Natural killer cell treated with Interleukin-12 subunit alpha and Interleukin-12 subunit beta and Interleukin-15 and Interleukin-18, amount 100 ng/mL, for 72 hours (primary cell): ENCODE data around the gene TBC1D26. TPM values are rescaled to one million over a fixed set of nuclear protein-coding genes. Genes with fewer than 3 reads are reported as not detected.
"Not testable (repeated sequence)": the region's sequence is repeated elsewhere in the genome, so short reads cannot be mapped to it uniquely, and the experiment has no call there.

ENCODE experiments used
- ATAC-seq, 2 donors: fragments of 150-1000 bp; cut with Tn5 transposase in 1 of 2; sonication (Bioruptor Pico), chemical (Tn5 transposase) in 1 of 2; 2 replicates each; pipeline ENCODE4 v1.10.0; 2021
- DNase-seq: peaks from one replicate; pipeline ENCODE4 v3.0.0; 2022; ENCODE audit warnings: low spot score
- H3K27ac Mint-ChIP-seq, 2 donors: 1 replicate in 1 of 2; 2 replicates in 1 of 2; pipeline ENCODE4 v1.8.0; 2022; ENCODE audit warnings: mixed read lengths in 2 of 2, mild to moderate bottlenecking in 1 of 2, moderate library complexity in 1 of 2
- H3K27me3 Mint-ChIP-seq, 2 donors: 1 replicate in 1 of 2; 2 replicates in 1 of 2; pipeline ENCODE4 v1.8.0; 2022; ENCODE audit warnings: mixed read lengths in 2 of 2
- H3K36me3 Mint-ChIP-seq: one replicate; pipeline ENCODE4 v1.8.0; 2022; ENCODE audit warnings: mixed read lengths
- H3K4me1 Mint-ChIP-seq, 2 donors: 1 replicate in 1 of 2; 2 replicates in 1 of 2; pipeline ENCODE4 v1.8.0; 2022; ENCODE audit warnings: low read depth in 2 of 2, mixed read lengths in 2 of 2, mild to moderate bottlenecking in 1 of 2
- H3K4me3 Mint-ChIP-seq: one replicate; pipeline ENCODE4 v1.8.0; 2022; ENCODE audit warnings: mixed read lengths
- H3K9me3 Mint-ChIP-seq: 2 replicates; pipeline ENCODE4 v1.8.0; 2022; ENCODE audit warnings: mixed read lengths
- total RNA-seq, 2 donors: library from RNA; stranded (reverse); gene quantifications; one replicate each; pipeline ENCODE4 v1.2.3, GENCODE V29; 2022

The TBC1D26 gene
- total RNA-seq, 2 donors from 2014 or later = not detected

- peaks cover 6% of the 10 kb centered on the region for H3K9me3 Mint-ChIP-seq
- DNase-seq = no peak
- H3K27me3 Mint-ChIP-seq = peaks cover 33 to 36% of the 10 kb centered on the region in 2 donors
- H3K36me3 Mint-ChIP-seq = peaks cover 21% of the 10 kb centered on the region
- no peak overlapping the region for H3K27ac Mint-ChIP-seq
- H3K4me1 Mint-ChIP-seq = peaks cover 0 to 2% of the 10 kb centered on the region in 2 donors
- ATAC-seq = no peak
- no peak overlapping the region for H3K4me3 Mint-ChIP-seq
Measured at GRCh38 chr17:15777297-15777696, 45.2 kb downstream of the TBC1D26 start.

- Mint-ChIP-seq H3K4me3 (no peak overlapping the region), H3K27ac (no peak overlapping the region), H3K27me3 (peaks cover 33 to 38% of the 10 kb centered on the region in 2 donors), H3K4me1 (peaks cover 0 to 4% of the 10 kb centered on the region in 2 donors), H3K36me3 (peaks cover 21% of the 10 kb centered on the region), H3K9me3 (peaks cover 6% of the 10 kb centered on the region)
- ATAC-seq = no peak
- no peak for DNase-seq
Measured at GRCh38 chr17:15777717-15778116, 45.6 kb downstream of the TBC1D26 start.

DNA sequence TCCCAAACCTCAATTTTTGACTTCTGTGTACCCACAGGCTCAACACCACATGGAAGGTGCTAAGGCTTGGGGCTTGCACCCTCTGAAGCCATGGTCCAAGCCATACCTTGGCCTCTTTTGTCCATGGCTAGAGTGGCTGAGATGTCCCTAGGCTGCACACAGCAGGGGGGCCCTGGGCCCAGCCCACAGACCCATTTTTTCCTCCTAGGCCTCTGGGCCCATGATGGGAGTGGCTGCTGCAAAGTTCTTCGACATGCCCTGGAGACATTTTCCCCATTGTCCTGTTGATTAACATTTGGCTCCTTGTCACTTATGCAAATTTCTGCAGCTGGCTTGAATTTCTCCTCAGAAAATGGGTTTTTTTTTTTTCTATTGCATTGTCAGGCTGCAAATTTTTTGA is 47.0 kb downstream of the TBC1D26 start:
- ATAC-seq (no peak), DNase-seq (no peak)
- Mint-ChIP-seq H3K9me3 (peaks cover 6% of the 10 kb centered on the region), H3K27me3 (peaks cover 35 to 49% of the 10 kb centered on the region in 2 donors), H3K4me1 (peaks cover 0 to 4% of the 10 kb centered on the region in 2 donors), H3K36me3 (peaks cover 21% of the 10 kb centered on the region), H3K27ac (no peak overlapping the region), H3K4me3 (no peak overlapping the region)

GRCh38 chr17:15780188-15780587 is 48.1 kb downstream of the TBC1D26 start:
- no peak overlapping the region for H3K4me3 Mint-ChIP-seq
- ATAC-seq = no peak
- peaks cover 17% of the 10 kb centered on the region for H3K36me3 Mint-ChIP-seq
- peaks cover 0 to 4% of the 10 kb centered on the region in 2 donors for H3K4me1 Mint-ChIP-seq
- H3K9me3 Mint-ChIP-seq = peaks cover 6% of the 10 kb centered on the region
- H3K27me3 Mint-ChIP-seq = peaks cover 31 to 50% of the 10 kb centered on the region in 2 donors
- DNase-seq = no peak
- no peak overlapping the region for H3K27ac Mint-ChIP-seq

GRCh38 chr17:15782866-15783265 is 50.8 kb downstream of the TBC1D26 start:
- H3K27me3 Mint-ChIP-seq = peaks cover 19 to 33% of the 10 kb centered on the region in 2 donors
- H3K27ac Mint-ChIP-seq = no peak overlapping the region
- peaks cover 0 to 9% of the 10 kb centered on the region in 2 donors for H3K4me1 Mint-ChIP-seq
- ATAC-seq (no peak), DNase-seq (no peak)
- peaks cover 8% of the 10 kb centered on the region for H3K36me3 Mint-ChIP-seq
- no peak overlapping the region for H3K4me3 Mint-ChIP-seq
- peaks cover 6% of the 10 kb centered on the region for H3K9me3 Mint-ChIP-seq

DNA sequence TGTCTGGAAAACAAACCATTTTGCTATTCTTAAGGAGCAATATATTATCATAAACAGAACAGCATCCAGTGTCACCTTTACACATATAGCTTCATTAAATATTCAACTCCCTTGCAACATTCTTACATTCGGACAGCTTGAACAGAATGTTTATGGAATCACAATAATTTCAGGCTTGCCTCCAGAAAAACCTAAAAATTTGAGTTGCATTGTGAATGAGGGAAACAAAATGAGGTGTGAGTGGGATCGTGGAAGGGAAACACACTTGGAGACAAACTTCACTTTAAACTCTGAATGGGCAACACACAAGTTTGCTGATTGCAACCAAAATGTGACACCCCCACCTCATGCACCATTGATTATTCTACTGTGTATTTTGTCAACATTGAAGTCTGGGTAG is 51.4 kb downstream of the TBC1D26 start:
- Mint-ChIP-seq H3K4me3 (no peak overlapping the region), H3K9me3 (peaks cover 6% of the 10 kb centered on the region), H3K27ac (no peak overlapping the region), H3K27me3 (peaks cover 16 to 32% of the 10 kb centered on the region in 2 donors), H3K36me3 (peaks cover 8% of the 10 kb centered on the region), H3K4me1 (peaks cover 0 to 9% of the 10 kb centered on the region in 2 donors)
- DNase-seq (no peak), ATAC-seq (no peak)

DNA sequence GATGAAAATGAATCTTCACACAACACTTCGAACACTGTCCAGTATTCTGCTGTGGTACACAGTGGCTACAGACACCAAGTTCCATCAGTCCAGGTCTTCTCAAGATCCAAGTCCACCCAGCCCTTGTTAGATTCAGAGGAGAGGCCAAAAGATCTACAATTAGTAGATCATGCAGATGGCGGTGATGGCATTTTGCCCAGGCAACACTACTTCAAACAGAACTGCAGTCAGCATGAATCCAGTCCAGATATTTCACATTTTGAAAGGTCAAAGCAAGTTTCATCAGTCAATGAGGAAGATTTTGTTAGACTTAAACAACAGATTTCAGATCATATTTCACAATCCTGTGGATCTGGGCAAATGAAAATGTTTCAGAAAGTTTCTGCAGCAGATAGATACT is 52.3 kb downstream of the TBC1D26 start:
- not testable (repeated sequence) for DNase-seq, H3K4me3 Mint-ChIP-seq, H3K9me3 Mint-ChIP-seq, H3K36me3 Mint-ChIP-seq, H3K27ac Mint-ChIP-seq, ATAC-seq, H3K4me1 Mint-ChIP-seq
- H3K27me3 Mint-ChIP-seq = peaks cover 11 to 31% of the 10 kb centered on the region in 2 donors

- peaks cover 2 to 16% of the 10 kb centered on the region in 2 donors for H3K27me3 Mint-ChIP-seq
- DNase-seq, H3K4me3 Mint-ChIP-seq, H3K27ac Mint-ChIP-seq, H3K9me3 Mint-ChIP-seq, H3K4me1 Mint-ChIP-seq, H3K36me3 Mint-ChIP-seq: not testable (repeated sequence)
- peak in 1 of 2 donors; percentile 45 for ATAC-seq
Measured at GRCh38 chr17:15787363-15788075, 55.4 kb downstream of the TBC1D26 start.

DNA sequence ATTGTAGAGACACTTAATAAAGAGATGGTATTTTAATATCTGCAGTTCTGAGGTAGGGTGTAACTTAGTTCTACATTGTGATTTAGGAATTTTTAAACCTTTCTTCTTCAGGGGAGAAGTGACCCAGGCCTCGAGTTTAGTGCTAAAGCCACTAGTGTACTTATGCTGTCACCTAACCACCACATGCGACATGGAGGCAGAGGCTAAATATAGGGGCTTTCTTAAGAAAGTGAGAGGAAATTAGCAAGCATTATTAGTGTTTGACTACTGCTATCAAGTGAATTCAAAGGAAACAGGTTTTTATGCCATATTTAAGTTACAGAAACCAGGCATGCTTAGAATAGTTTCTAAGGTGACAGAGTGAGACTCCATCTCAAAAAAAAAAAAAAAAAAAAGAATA is 56.3 kb downstream of the TBC1D26 start:
- H3K36me3 Mint-ChIP-seq, H3K27ac Mint-ChIP-seq, H3K4me1 Mint-ChIP-seq, ATAC-seq, H3K4me3 Mint-ChIP-seq, DNase-seq, H3K9me3 Mint-ChIP-seq: not testable (repeated sequence)
- peaks cover 0 to 12% of the 10 kb centered on the region in 2 donors for H3K27me3 Mint-ChIP-seq

Other genes with a start within 250 kb of the TBC1D26 start
- 10 to 100 TPM; 26.9 to 55.9 TPM for gene TVP23C, start 168.8 kb upstream of the TBC1D26 start, total RNA-seq
- gene FBXW10B, start 112.6 kb upstream of the TBC1D26 start, total RNA-seq = 1 to 10 TPM; 2.0 TPM
- gene TRIM16, start 48.0 kb upstream of the TBC1D26 start, total RNA-seq = 10 to 100 TPM in 1 of 2 donors, 1 to 10 TPM in 1; 6.1 to 15.1 TPM
- gene ZNF286A, start 32.5 kb upstream of the TBC1D26 start, total RNA-seq = 10 to 100 TPM; 25.5 to 25.9 TPM
- 1 to 10 TPM in 1 of 2 donors, under 1 TPM in 1; 0.95 to 3.2 TPM for gene ADORA2B, start 212.8 kb downstream of the TBC1D26 start, total RNA-seq